Upper lobe of left lung (tissue), 6 donors: Measurements from ENCODE around the gene ZNF423. TPM values are rescaled to one million over a fixed set of nuclear protein-coding genes. Genes with fewer than 3 reads are reported as not detected.

Experiments
- ATAC-seq, 2 donors: fragments of 200-7000 bp; cut with Tn5 transposase; one replicate each; pipeline ENCODE4 v1.9.1; 2022; ENCODE audit warnings: mild to moderate bottlenecking in 2 of 2, moderate library complexity in 2 of 2; ENCODE audit not compliant: low FRiP score in 2 of 2
- DNase-seq, 2 donors: peaks; one replicate each; pipeline ENCODE4 v3.0.0-alpha.2; 2019 to 2020
- H3K27ac ChIP-seq, 4 donors: fragments of 200-600 bp; sonication (generic); one replicate each; pipeline ENCODE4 v1.5.1; 2016 to 2019
- H3K27me3 ChIP-seq, 4 donors: fragments of 200-600 bp; sonication (generic); one replicate each; pipeline ENCODE4 v1.5.1; 2017 to 2019
- H3K36me3 ChIP-seq, 4 donors: fragments of 200-600 bp; sonication (generic); one replicate each; pipeline ENCODE4 v1.5.1; 2016 to 2019
- H3K4me1 ChIP-seq, 4 donors: fragments of 200-600 bp; sonication (generic); one replicate each; pipeline ENCODE4 v1.5.1; 2018 to 2019
- H3K4me3 ChIP-seq, 4 donors: fragments of 200-600 bp; sonication (generic); one replicate each; pipeline ENCODE4 v1.5.1; 2017 to 2019; ENCODE audit warnings: mild to moderate bottlenecking in 2 of 4, moderate library complexity in 1 of 4
- H3K9me3 ChIP-seq, 4 donors: fragments of 200-600 bp; sonication (generic); one replicate each; pipeline ENCODE4 v1.5.1; 2018 to 2019
- CTCF ChIP-seq, 6 experiments: fragments of 450-650 bp in 4 of 6; fragments of 200-600 bp in 2 of 6; sonication (generic) in 2 of 6; IDR thresholded peaks; one replicate each; pipeline ENCODE4 v1.5.1; 2016 to 2019; ENCODE audit warnings: antibody characterized with exemption in 6 of 6
- EP300 ChIP-seq, 4 donors: sonication (generic); formaldehyde crosslinking; IDR thresholded peaks; one replicate each; pipeline ENCODE4 v1.5.1; 2017; ENCODE audit warnings: antibody characterized with exemption in 4 of 4, control low read depth in 2 of 4
- POLR2A ChIP-seq, 4 donors: fragments of 450-650 bp; IDR thresholded peaks; one replicate each; pipeline ENCODE4 v1.5.1; 2016 to 2017; ENCODE audit warnings: antibody characterized with exemption in 4 of 4, mild to moderate bottlenecking in 2 of 4
- POLR2AphosphoS5 ChIP-seq, 2 donors: sonication (generic); formaldehyde crosslinking; IDR thresholded peaks; one replicate each; pipeline ENCODE4 v1.5.1; 2017; ENCODE audit warnings: antibody characterized with exemption in 2 of 2
- WGBS, 2 donors: methylation state at CpG; one replicate each; pipeline ENCODE4 v1.1.5; 2017 to 2018; 5-methylcytosine and 5-hydroxymethylcytosine counted together
- total RNA-seq, 6 donors: library from RNA; depleted of rRNA in 4 of 6; stranded (reverse); fragments of >200 nt in 4 of 6; gene quantifications; one replicate each; pipeline versions ENCODE4 v1.1.0 to v1.2.1, GENCODE V29; 2016 to 2021
- donor health status: DM: no; HTN: no; CAD: no; lungs with moderate emphysema.
- donor health status: DM: no; HTN: yes; CAD: no; lungs with severe emphysema.

ZNF423 gene
- total RNA-seq, 6 donors from 2014 or later = 4.1 to 11.4 (median 6.7) TPM

GRCh38 chr16:49548325-49548970 is 307.5 kb downstream of the ZNF423 start:
- ATAC-seq = no peak
- DNase-seq = no peak
- H3K4me3 ChIP-seq = no peak overlapping the region
- no peak overlapping the region for H3K27ac ChIP-seq
- no peaks in the 10 kb centered on the region for H3K36me3 ChIP-seq
- WGBS, 2 donors = 78 to 79% methylated on average over 14 of the region's 14 CpGs
- no peak for TF ChIP-seq POLR2A (IDR thresholded peaks at IDR 0.05)
- TF ChIP-seq POLR2AphosphoS5 (IDR thresholded peaks at IDR 0.05) = no peak
- no peak for TF ChIP-seq EP300 (IDR thresholded peaks at IDR 0.05)
- TF ChIP-seq CTCF (IDR thresholded peaks at IDR 0.05) = no peak
- no peaks in the 10 kb centered on the region for H3K27me3 ChIP-seq
- H3K9me3 ChIP-seq = no peaks in the 10 kb centered on the region
- no peaks in the 10 kb centered on the region for H3K4me1 ChIP-seq

- ATAC-seq = no peak
- no peak for TF ChIP-seq EP300 (IDR thresholded peaks at IDR 0.05)
- TF ChIP-seq POLR2A (IDR thresholded peaks at IDR 0.05) = no peak
- no peak for TF ChIP-seq POLR2AphosphoS5 (IDR thresholded peaks at IDR 0.05)
- TF ChIP-seq CTCF (IDR thresholded peaks at IDR 0.05) = no peak
- DNase-seq = no peak
- H3K4me1 ChIP-seq = no peaks in the 10 kb centered on the region
- no peak overlapping the region for H3K27ac ChIP-seq
- no peaks in the 10 kb centered on the region for H3K27me3 ChIP-seq
- no peak overlapping the region for H3K4me3 ChIP-seq
- H3K36me3 ChIP-seq = no peaks in the 10 kb centered on the region
- no peaks in the 10 kb centered on the region for H3K9me3 ChIP-seq
- 89 to 96% methylated on average over 7 to 9 of the region's 9 CpGs for WGBS, 2 donors
Measured at GRCh38 chr16:49547448-49547847, 308.5 kb downstream of the ZNF423 start.

GRCh38 chr16:49546735-49547134 is 309.2 kb downstream of the ZNF423 start:
- H3K4me1 ChIP-seq = no peaks in the 10 kb centered on the region
- ATAC-seq (no peak), DNase-seq (no peak)
- H3K27ac ChIP-seq = no peak overlapping the region
- no peaks in the 10 kb centered on the region for H3K27me3 ChIP-seq
- H3K36me3 ChIP-seq = no peaks in the 10 kb centered on the region
- TF ChIP-seq CTCF (IDR thresholded peaks at IDR 0.05) (no peak), POLR2AphosphoS5 (IDR thresholded peaks at IDR 0.05) (no peak), POLR2A (IDR thresholded peaks at IDR 0.05) (no peak), EP300 (IDR thresholded peaks at IDR 0.05) (no peak)
- H3K4me3 ChIP-seq = no peak overlapping the region
- no peaks in the 10 kb centered on the region for H3K9me3 ChIP-seq
- WGBS, 2 donors = 53 to 86% methylated on average over 1 of the region's 1 CpG

GRCh38 chr16:49545741-49546448 is 310.0 kb downstream of the ZNF423 start:
- Histone ChIP-seq H3K27ac (no peak overlapping the region), H3K36me3 (no peaks in the 10 kb centered on the region), H3K27me3 (no peaks in the 10 kb centered on the region), H3K4me3 (no peak overlapping the region), H3K4me1 (no peaks in the 10 kb centered on the region), H3K9me3 (no peaks in the 10 kb centered on the region)
- DNase-seq (no peak), ATAC-seq (no peak)
- TF ChIP-seq EP300 (IDR thresholded peaks at IDR 0.05) = no peak
- TF ChIP-seq CTCF (IDR thresholded peaks at IDR 0.05) = no peak
- TF ChIP-seq POLR2AphosphoS5 (IDR thresholded peaks at IDR 0.05) = no peak
- no peak for TF ChIP-seq POLR2A (IDR thresholded peaks at IDR 0.05)
- 68 to 76% methylated on average over 6 of the region's 6 CpGs for WGBS, 2 donors
